ENCODE measurements around the gene CDC42BPB. TPM values are rescaled to one million over a fixed set of nuclear protein-coding genes. Genes with fewer than 3 reads are reported as not detected.

The CDC42BPB gene
- total RNA-seq: 100 to 1,000 TPM; 145 to 255 (median 197) TPM

GRCh38 chr14:103057372-103058163 is at the start of gene CDC42BPB:
Gene CDC42BPB, minus strand, starts transcription at chr14:103057549. Its CDS starts 376 bp downstream, at chr14:103057173.
- Histone ChIP-seq H3K4me3 (peak within 1 kb of the TSS; percentile 78 to 99 (median 91)), H3K27me3 (no peaks in the 10 kb centered on the region), H3K36me3 (no peaks in the 10 kb centered on the region), H3K9me3 (no peaks in the 10 kb centered on the region), H3K4me1 (peaks cover 0 to 29% (median 3%) of the 10 kb centered on the region in 4 donors), H3K27ac (peak within 1 kb of the TSS; percentile 75 to 99 (median 92))
- TF ChIP-seq CTCF (IDR thresholded peaks at IDR 0.05) (peak in 1 of 6 experiments; percentile 9), POLR2A (IDR thresholded peaks at IDR 0.05) (peak in 1 of 2 donors; percentile 28)
- peak; percentile 61 to 94 (median 90) for DNase-seq

- DNase-seq: peak in 2 of 3 donors; percentile 58 to 81
- Histone ChIP-seq H3K36me3 (no peaks in the 10 kb centered on the region), H3K9me3 (no peaks in the 10 kb centered on the region), H3K4me3 (no peak overlapping the region), H3K4me1 (peaks cover 6 to 43% (median 14%) of the 10 kb centered on the region in 4 donors), H3K27me3 (no peaks in the 10 kb centered on the region), H3K27ac (peak overlapping the region in 1 of 4 donors; percentile 17)
- TF ChIP-seq CTCF (IDR thresholded peaks at IDR 0.05) (peak in 5 of 6 experiments; percentile 10 to 29 (median 19)), POLR2A (IDR thresholded peaks at IDR 0.05) (no peak)
Observed at GRCh38 chr14:103105580-103106150, 48.3 kb upstream of the CDC42BPB start.

GRCh38 chr14:103104654-103105452 is 47.5 kb upstream of the CDC42BPB start:
- Histone ChIP-seq H3K27me3 (no peaks in the 10 kb centered on the region), H3K4me3 (peak overlapping the region in 2 of 4 donors; percentile 20 to 37), H3K36me3 (no peaks in the 10 kb centered on the region), H3K4me1 (peaks cover 6 to 37% (median 16%) of the 10 kb centered on the region in 4 donors), H3K27ac (peak overlapping the region in 1 of 4 donors; percentile 21), H3K9me3 (no peaks in the 10 kb centered on the region)
- DNase-seq: peak; percentile 68 to 89 (median 87)
- peak in 1 of 2 donors; percentile 15 for TF ChIP-seq POLR2A (IDR thresholded peaks at IDR 0.05)
- TF ChIP-seq CTCF (IDR thresholded peaks at IDR 0.05): peak; percentile 88 to 98 (median 95)

GRCh38 chr14:103104389-103104653 is 47.0 kb upstream of the CDC42BPB start:
- no peak for DNase-seq
- H3K36me3 ChIP-seq: no peaks in the 10 kb centered on the region
- H3K27me3 ChIP-seq: no peaks in the 10 kb centered on the region
- no peak for TF ChIP-seq POLR2A (IDR thresholded peaks at IDR 0.05)
- TF ChIP-seq CTCF (IDR thresholded peaks at IDR 0.05): no peak
- H3K4me1 ChIP-seq: peaks cover 6 to 37% (median 17%) of the 10 kb centered on the region in 4 donors
- H3K9me3 ChIP-seq: no peaks in the 10 kb centered on the region
- H3K4me3 ChIP-seq: peak overlapping the region in 2 of 4 donors; percentile 20 to 37
- H3K27ac ChIP-seq: peak overlapping the region in 2 of 4 donors; percentile 38 to 61

Measured in Peyer's patch (tissue), 4 donors.